T-helper 2 cell treated with Interferon-gamma antibody and Interleukin-4, amounts not matched to agents 5 μg/mL and 100 μg/mL, for 36 hours (primary cell): Measurements from ENCODE around the gene CDH23.

Experiments used
- DNase-seq: peaks from one replicate; pipeline ENCODE4 v3.0.0; 2021; ENCODE audit warnings: low spot score
- H3K27ac Mint-ChIP-seq: one replicate; pipeline ENCODE4 v1.8.0; 2021; ENCODE audit warnings: mild to moderate bottlenecking, mixed read lengths
- H3K27me3 Mint-ChIP-seq: one replicate; pipeline ENCODE4 v1.8.0; 2021; ENCODE audit warnings: low read depth, mixed read lengths
- H3K36me3 Mint-ChIP-seq: one replicate; pipeline ENCODE4 v1.8.0; 2021; ENCODE audit warnings: low read depth, mixed read lengths
- H3K4me1 Mint-ChIP-seq: one replicate; pipeline ENCODE4 v1.8.0; 2021; ENCODE audit warnings: low read depth, mixed read lengths
- H3K4me3 Mint-ChIP-seq: one replicate; pipeline ENCODE4 v1.8.0; 2022; ENCODE audit warnings: mild to moderate bottlenecking, moderate library complexity, mixed read lengths
- H3K9me3 Mint-ChIP-seq: one replicate; pipeline ENCODE4 v1.8.0; 2021; ENCODE audit warnings: mixed read lengths

The CDH23 gene

GRCh38 chr10:71522442-71523144, 125.9 kb downstream of the CDH23 start:
- H3K4me1 Mint-ChIP-seq, result no peaks in the 10 kb centered on the region
- DNase-seq, result no peak
- H3K4me3 Mint-ChIP-seq, result no peak overlapping the region
- peaks cover 8% of the 10 kb centered on the region for H3K27me3 Mint-ChIP-seq
- no peaks in the 10 kb centered on the region for H3K36me3 Mint-ChIP-seq
- H3K9me3 Mint-ChIP-seq, result no peaks in the 10 kb centered on the region
- no peak overlapping the region for H3K27ac Mint-ChIP-seq

GRCh38 chr10:71523756-71524155, 127.0 kb downstream of the CDH23 start:
- Mint-ChIP-seq H3K4me3 (no peak overlapping the region), H3K27me3 (peaks cover 8% of the 10 kb centered on the region), H3K4me1 (no peaks in the 10 kb centered on the region), H3K36me3 (no peaks in the 10 kb centered on the region), H3K9me3 (no peaks in the 10 kb centered on the region), H3K27ac (no peak overlapping the region)
- no peak for DNase-seq

DNA sequence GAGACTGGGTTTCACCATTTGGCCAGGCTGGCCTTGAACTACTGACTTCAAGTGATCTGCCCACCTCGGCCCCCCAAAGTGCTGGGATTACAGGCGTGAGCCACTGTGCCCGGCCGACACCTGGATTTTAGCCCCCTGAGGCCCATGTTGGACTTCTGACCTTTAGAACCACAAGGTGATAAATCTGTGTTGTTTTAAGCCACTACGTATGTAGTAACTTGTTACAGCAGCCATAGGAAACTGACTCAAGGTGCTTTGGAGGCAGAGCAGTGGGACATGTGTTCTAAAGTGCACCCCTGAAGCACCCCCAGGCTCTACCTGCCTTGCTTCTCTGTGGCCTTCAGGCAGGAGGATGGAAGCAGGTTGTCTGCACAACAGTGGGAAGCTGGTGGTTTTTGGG, 128.4 kb downstream of the CDH23 start:
- Mint-ChIP-seq H3K27ac (no peak overlapping the region), H3K36me3 (no peaks in the 10 kb centered on the region), H3K4me1 (no peaks in the 10 kb centered on the region), H3K27me3 (peaks cover 8% of the 10 kb centered on the region), H3K4me3 (no peak overlapping the region), H3K9me3 (no peaks in the 10 kb centered on the region)
- no peak for DNase-seq

DNA sequence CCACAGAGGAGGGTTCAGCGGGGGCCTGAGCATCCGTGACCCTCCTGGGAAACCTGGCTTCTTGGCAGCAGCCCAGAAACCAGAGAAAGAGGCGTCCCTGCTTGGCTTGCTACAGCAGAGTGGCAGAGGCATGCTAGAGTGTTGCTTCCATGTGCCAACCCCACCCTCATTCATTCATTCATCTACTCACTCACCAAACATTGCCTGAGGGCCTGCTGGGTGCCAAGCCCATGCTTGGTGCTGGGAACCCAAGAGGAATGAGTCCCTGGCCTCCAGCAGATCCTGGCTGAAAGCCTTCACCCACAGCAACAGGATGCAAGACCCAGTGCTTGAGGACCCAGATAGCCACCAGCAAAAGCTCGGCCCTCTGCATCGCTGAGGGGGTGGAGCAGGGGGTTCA, 129.0 kb downstream of the CDH23 start:
- Mint-ChIP-seq H3K9me3 (no peaks in the 10 kb centered on the region), H3K4me3 (no peak overlapping the region), H3K27me3 (peaks cover 8% of the 10 kb centered on the region), H3K27ac (no peak overlapping the region), H3K36me3 (no peaks in the 10 kb centered on the region), H3K4me1 (no peaks in the 10 kb centered on the region)
- no peak for DNase-seq

- DNase-seq, result no peak
- peaks cover 4% of the 10 kb centered on the region for H3K4me1 Mint-ChIP-seq
- H3K36me3 Mint-ChIP-seq, result no peaks in the 10 kb centered on the region
- H3K27me3 Mint-ChIP-seq, result peaks cover 8% of the 10 kb centered on the region
- no peak overlapping the region for H3K27ac Mint-ChIP-seq
- no peak overlapping the region for H3K4me3 Mint-ChIP-seq
- peaks cover 2% of the 10 kb centered on the region for H3K9me3 Mint-ChIP-seq
These were observed 129.9 kb downstream of the CDH23 start for GRCh38 chr10:71526653-71527052.

DNA sequence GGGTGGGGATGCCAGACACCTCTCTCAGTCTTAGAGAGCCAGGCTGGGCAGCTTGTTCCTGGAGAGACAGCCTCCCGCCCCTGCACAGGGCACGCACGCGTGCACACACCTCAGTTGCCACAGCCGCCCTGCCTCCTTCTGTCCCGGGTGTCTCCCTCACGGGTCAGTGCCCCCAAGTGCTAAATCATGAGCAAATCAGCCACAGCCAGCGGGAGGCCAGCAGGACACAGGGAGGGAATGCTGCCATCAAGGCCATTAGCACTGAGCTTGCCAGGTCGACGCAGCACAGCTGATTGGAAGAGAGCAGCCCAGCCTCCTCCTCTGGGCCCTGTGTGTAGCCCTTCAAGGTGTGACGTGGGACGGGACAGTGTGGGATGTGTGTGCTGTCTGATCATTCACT, 130.4 kb downstream of the CDH23 start:
- peaks cover 3% of the 10 kb centered on the region for H3K9me3 Mint-ChIP-seq
- peaks cover 8% of the 10 kb centered on the region for H3K27me3 Mint-ChIP-seq
- no peak for DNase-seq
- no peaks in the 10 kb centered on the region for H3K36me3 Mint-ChIP-seq
- no peak overlapping the region for H3K4me3 Mint-ChIP-seq
- no peak overlapping the region for H3K27ac Mint-ChIP-seq
- peaks cover 6% of the 10 kb centered on the region for H3K4me1 Mint-ChIP-seq

- no peak for DNase-seq
- Mint-ChIP-seq H3K4me3 (no peak overlapping the region), H3K36me3 (no peaks in the 10 kb centered on the region), H3K27ac (no peak overlapping the region), H3K27me3 (peaks cover 5% of the 10 kb centered on the region), H3K4me1 (peaks cover 6% of the 10 kb centered on the region), H3K9me3 (peaks cover 3% of the 10 kb centered on the region)
These were observed 131.9 kb downstream of the CDH23 start for GRCh38 chr10:71528371-71529206.

GRCh38 chr10:71529207-71529827, 132.6 kb downstream of the CDH23 start:
- H3K27ac Mint-ChIP-seq, result no peak overlapping the region
- peaks cover 3% of the 10 kb centered on the region for H3K9me3 Mint-ChIP-seq
- H3K27me3 Mint-ChIP-seq, result peaks cover 2% of the 10 kb centered on the region
- no peak overlapping the region for H3K4me3 Mint-ChIP-seq
- DNase-seq, result no peak
- H3K36me3 Mint-ChIP-seq, result no peaks in the 10 kb centered on the region
- H3K4me1 Mint-ChIP-seq, result peaks cover 6% of the 10 kb centered on the region

- H3K27me3 Mint-ChIP-seq, result no peaks in the 10 kb centered on the region
- H3K9me3 Mint-ChIP-seq, result peaks cover 3% of the 10 kb centered on the region
- DNase-seq, result no peak
- H3K4me3 Mint-ChIP-seq, result no peak overlapping the region
- H3K27ac Mint-ChIP-seq, result no peak overlapping the region
- peaks cover 6% of the 10 kb centered on the region for H3K4me1 Mint-ChIP-seq
- H3K36me3 Mint-ChIP-seq, result no peaks in the 10 kb centered on the region
These were observed 134.1 kb downstream of the CDH23 start for GRCh38 chr10:71530781-71531180.

DNA sequence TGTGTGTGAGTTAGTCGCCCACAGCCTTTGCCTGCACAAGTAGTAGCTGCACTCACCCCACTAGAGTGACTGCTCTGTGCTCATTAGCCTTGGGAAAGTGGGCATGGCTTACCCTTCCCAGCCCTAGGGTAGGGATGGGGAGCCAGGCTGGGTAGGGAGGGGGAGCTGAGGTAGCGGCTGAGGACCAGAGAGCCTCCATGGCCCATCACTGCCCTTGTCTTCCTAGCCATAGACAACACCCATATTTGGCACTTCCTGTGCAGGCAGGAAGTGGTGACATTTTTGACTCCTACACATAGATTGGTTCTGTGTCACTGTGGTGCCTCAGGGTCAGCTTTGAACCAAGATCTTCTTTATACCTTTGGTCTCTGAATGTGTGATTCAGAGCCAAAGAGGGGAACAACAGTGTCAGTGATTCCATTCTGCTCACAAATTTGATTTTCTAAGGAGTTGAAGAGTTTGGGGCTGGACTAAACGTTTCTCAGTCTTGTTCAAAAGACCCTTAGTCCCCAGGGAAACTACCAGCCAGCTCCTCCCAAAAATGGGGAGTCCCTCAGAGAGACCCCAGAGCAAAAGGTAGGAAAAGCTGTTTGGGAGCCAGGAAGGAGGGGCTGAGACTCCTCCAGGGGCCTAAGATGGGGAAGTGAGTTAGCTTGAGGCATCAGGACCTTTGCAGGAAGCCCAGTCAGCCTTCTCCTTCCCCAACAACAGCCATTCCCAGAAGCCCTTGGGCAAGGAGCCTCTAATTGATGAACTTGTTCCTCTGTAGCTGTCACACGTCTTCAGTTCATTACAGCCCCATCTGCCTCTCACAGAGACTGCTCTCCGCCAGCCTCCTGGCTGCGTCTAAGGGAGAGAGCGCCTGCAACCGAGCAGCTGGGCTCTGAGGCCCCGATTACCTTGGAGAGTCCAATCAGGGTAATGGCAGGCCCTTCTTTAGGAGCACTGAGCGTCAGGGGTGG, 135.0 kb downstream of the CDH23 start:
- H3K27ac Mint-ChIP-seq, result peak overlapping the region; percentile 38
- no peaks in the 10 kb centered on the region for H3K27me3 Mint-ChIP-seq
- peaks cover 6% of the 10 kb centered on the region for H3K4me1 Mint-ChIP-seq
- DNase-seq, result peak; percentile 65
- peaks cover 3% of the 10 kb centered on the region for H3K9me3 Mint-ChIP-seq
- no peaks in the 10 kb centered on the region for H3K36me3 Mint-ChIP-seq
- no peak overlapping the region for H3K4me3 Mint-ChIP-seq

- Mint-ChIP-seq H3K4me1 (peaks cover 6% of the 10 kb centered on the region), H3K27me3 (no peaks in the 10 kb centered on the region), H3K36me3 (no peaks in the 10 kb centered on the region), H3K27ac (no peak overlapping the region), H3K9me3 (peaks cover 3% of the 10 kb centered on the region), H3K4me3 (no peak overlapping the region)
- DNase-seq, result no peak
These were observed 136.2 kb downstream of the CDH23 start for GRCh38 chr10:71532878-71533277.

- Mint-ChIP-seq H3K27me3 (no peaks in the 10 kb centered on the region), H3K4me3 (no peak overlapping the region), H3K27ac (no peak overlapping the region), H3K9me3 (peaks cover 3% of the 10 kb centered on the region), H3K36me3 (no peaks in the 10 kb centered on the region), H3K4me1 (peaks cover 6% of the 10 kb centered on the region)
- DNase-seq, result no peak
These were observed 137.2 kb downstream of the CDH23 start for GRCh38 chr10:71533936-71534335.

GRCh38 chr10:71534568-71535194, 138.0 kb downstream of the CDH23 start:
- no peak overlapping the region for H3K4me3 Mint-ChIP-seq
- no peaks in the 10 kb centered on the region for H3K27me3 Mint-ChIP-seq
- no peak overlapping the region for H3K27ac Mint-ChIP-seq
- H3K4me1 Mint-ChIP-seq, result peaks cover 6% of the 10 kb centered on the region
- no peaks in the 10 kb centered on the region for H3K36me3 Mint-ChIP-seq
- no peak for DNase-seq
- peaks cover 3% of the 10 kb centered on the region for H3K9me3 Mint-ChIP-seq
